HCT116 (cell line): ENCODE data around the gene ATP11B. TPM values are rescaled to one million over a fixed set of nuclear protein-coding genes. Genes with fewer than 3 reads are reported as not detected.

Experiments used
- ATAC-seq: fragments of 200-7000 bp; cut with Tn5 transposase; 2 replicates; pipeline ENCODE4 v1.9.1; 2020; ENCODE audit warnings: mild to moderate bottlenecking, moderate library complexity
- BruUV-seq: library from RNA; stranded (reverse); fragments of 400-500 nt; replicated peaks from 2 replicates; lab custom pipeline; 2021; lab: Mats Ljungman, UMichigan
- CTCF ChIA-PET: fragments of 300-600 bp; sonication (Branson Sonifier 250); formaldehyde crosslinking; loops from one replicate; lab custom pipeline; 2021; ENCODE audit warnings: antibody characterized with exemption; lab: Charles Lee
- POLR2A ChIA-PET: fragments of 300-600, 350-600 bp; sonication (Branson Sonifier 250); formaldehyde crosslinking; loops from one replicate; lab custom pipeline; 2021; ENCODE audit warnings: antibody characterized with exemption; lab: Charles Lee
- RAD21 ChIA-PET, 2 experiments: fragments of 300-600 bp; sonication (Branson Sonifier 250); formaldehyde crosslinking; loops; one replicate each; lab custom pipeline; 2023; ENCODE audit warnings: low total read pairs in 2 of 2; ENCODE audit not compliant: uncharacterized antibody in 2 of 2, unreplicated experiment in 2 of 2, low non-redundant PET in 1 of 2; lab: Charles Lee
- DNase-seq: peaks from one replicate; pipeline ENCODE4 v3.0.0-alpha.2; 2010; ENCODE audit warnings: low read depth, low spot score
- H2AFZ ChIP-seq: fragments of 200-600 bp; shearing (Covaris generic), sonication (generic); 2 replicates; pipeline ENCODE4 v1.6.1; 2017; ENCODE audit warnings: low read depth, mixed run types, mixed read lengths, antibody characterized with exemption, low read length; ENCODE audit not compliant: poor library complexity, severe bottlenecking
- H3K27ac ChIP-seq: 2 replicates; pipeline ENCODE4 v1.5.1; 2012; ENCODE audit warnings: low read depth, low read length
- H3K27me3 ChIP-seq: fragments of 200-600 bp; sonication (generic); 2 replicates; pipeline ENCODE4 v1.6.1; 2016; ENCODE audit warnings: mixed run types, low read length, mixed read lengths; ENCODE audit not compliant: insufficient read depth
- H3K36me3 ChIP-seq, 2 experiments: fragments of 200-500 bp in 1 of 2; fragments of 200-600 bp in 1 of 2; sonication (Bioruptor generic) in 1 of 2; sonication (generic) in 1 of 2; 2 replicates each; pipeline versions ENCODE4 v1.5.1 to v1.6.1; 2014 to 2016; ENCODE audit warnings: low read length in 2 of 2, inconsistent platforms in 1 of 2, mixed read lengths in 1 of 2, mixed run types in 1 of 2; ENCODE audit not compliant: insufficient read depth in 2 of 2, control insufficient read depth in 1 of 2
- H3K4me1 ChIP-seq, 2 experiments: fragments of 200-600 bp in 1 of 2; sonication (generic) in 1 of 2; 2 replicates each; pipeline versions ENCODE4 v1.5.1 to v1.6.1; 2012 to 2017; ENCODE audit warnings: low read length in 2 of 2, inconsistent platforms in 1 of 2, mild to moderate bottlenecking in 1 of 2, mixed read lengths in 1 of 2, mixed run types in 1 of 2, moderate library complexity in 1 of 2; ENCODE audit not compliant: insufficient read depth in 2 of 2, control insufficient read depth in 1 of 2
- H3K4me2 ChIP-seq: fragments of 200-600 bp; sonication (generic); 2 replicates; pipeline ENCODE4 v1.6.1; 2017; ENCODE audit warnings: mixed run types, low read length, mixed read lengths
- H3K4me3 ChIP-seq, 2 experiments: fragments of 200-600 bp in 1 of 2; sonication (generic) in 1 of 2; replicated peaks in 1 of 2; 2 replicates each; pipeline ENCODE4 v1.5.1; 2011 to 2016; ENCODE audit warnings: low read length in 2 of 2, control low read depth in 1 of 2, low read depth in 1 of 2, mild to moderate bottlenecking in 1 of 2, mixed read lengths in 1 of 2, mixed run types in 1 of 2
- H3K79me2 ChIP-seq: fragments of 200-600 bp; sonication (generic); 2 replicates; pipeline ENCODE4 v1.6.1; 2017; ENCODE audit warnings: mild to moderate bottlenecking, mixed run types, low read length, moderate library complexity, mixed read lengths; ENCODE audit not compliant: insufficient read depth
- H3K9ac ChIP-seq: fragments of 200-600 bp; sonication (generic); 2 replicates; pipeline ENCODE4 v1.6.1; 2016; ENCODE audit warnings: low read length, mixed read lengths
- H3K9me2 ChIP-seq: fragments of 200-600 bp; sonication (generic), shearing (Covaris generic); 2 replicates; pipeline ENCODE4 v1.6.1; 2017; ENCODE audit warnings: mixed run types, mild to moderate bottlenecking, moderate library complexity; ENCODE audit not compliant: insufficient read depth
- H3K9me3 ChIP-seq, 2 experiments: fragments of 200-500 bp in 1 of 2; fragments of 200-600 bp in 1 of 2; sonication (Bioruptor generic) in 1 of 2; sonication (generic) in 1 of 2; 2 replicates each; pipeline ENCODE4 v1.6.1; 2014 to 2017; ENCODE audit warnings: low read length in 2 of 2, mixed read lengths in 2 of 2, inconsistent platforms in 1 of 2, low read depth in 1 of 2, mild to moderate bottlenecking in 1 of 2, mixed run types in 1 of 2, moderate library complexity in 1 of 2; ENCODE audit not compliant: control insufficient read depth in 1 of 2, insufficient read depth in 1 of 2
- H4K20me1 ChIP-seq: fragments of 200-600 bp; sonication (generic), shearing (Covaris generic); 2 replicates; pipeline ENCODE4 v1.6.1; 2017; ENCODE audit warnings: mixed run types, mild to moderate bottlenecking, moderate library complexity; ENCODE audit not compliant: insufficient read depth
- CEBPB ChIP-seq: IDR thresholded peaks from 2 replicates; pipeline ENCODE4 v1.6.1; 2012; ENCODE audit warnings: low read depth
- EGR1 ChIP-seq: IDR thresholded peaks from 2 replicates; pipeline ENCODE4 v1.6.1; 2012; ENCODE audit warnings: low read depth
- ELF1 ChIP-seq: IDR thresholded peaks from 2 replicates; pipeline ENCODE4 v1.6.1; 2012; ENCODE audit warnings: low read depth, borderline replicate concordance
- EZH2 ChIP-seq: fragments of 200-600 bp; sonication (generic); IDR thresholded peaks from 2 replicates; pipeline ENCODE4 v1.6.1; 2017; ENCODE audit warnings: antibody characterized with exemption, mixed run types
- FOSL1 ChIP-seq: IDR thresholded peaks from 2 replicates; pipeline ENCODE4 v1.6.1; 2012; ENCODE audit warnings: low read depth
- JUND ChIP-seq: IDR thresholded peaks from 2 replicates; pipeline ENCODE4 v1.6.1; 2012
- POLR2A ChIP-seq: IDR thresholded peaks from 2 replicates; pipeline ENCODE4 v1.7.0; 2011; ENCODE audit warnings: borderline replicate concordance; ENCODE audit not compliant: insufficient read depth, insufficient read length; ENCODE audit errors: extremely low read depth
- POLR2AphosphoS5 ChIP-seq: IDR thresholded peaks from 2 replicates; pipeline ENCODE4 v1.6.1; 2011; ENCODE audit warnings: mild to moderate bottlenecking, low read depth, low read length, moderate library complexity
- RAD21 ChIP-seq: IDR thresholded peaks from 2 replicates; pipeline ENCODE4 v1.6.1; 2012; ENCODE audit warnings: low read depth, mild to moderate bottlenecking
- SP1 ChIP-seq: IDR thresholded peaks from 2 replicates; pipeline ENCODE4 v1.6.1; 2012; ENCODE audit warnings: low read depth
- TCF7L2 ChIP-seq: IDR thresholded peaks from 2 replicates; pipeline ENCODE4 v1.7.0; 2011; ENCODE audit warnings: borderline replicate concordance, inconsistent platforms; ENCODE audit not compliant: insufficient read depth, insufficient read length; ENCODE audit errors: extremely low read depth
- YY1 ChIP-seq: IDR thresholded peaks from 2 replicates; pipeline ENCODE4 v1.6.1; 2011; ENCODE audit warnings: low read length, low read depth, moderate library complexity, mild to moderate bottlenecking; ENCODE audit not compliant: insufficient replicate concordance; ENCODE audit errors: extremely low read depth
- ZNF274 ChIP-seq: fragments of 200-500 bp; sonication (Bioruptor generic); IDR thresholded peaks from 2 replicates; pipeline ENCODE4 v1.6.1; 2014; ENCODE audit warnings: mild to moderate bottlenecking, low read depth, low read length, inconsistent platforms
- intact Hi-C: fragments of 100-400 bp; cut with micrococcal nuclease; formaldehyde crosslinking; loops from 2 replicates; pipeline ENCODE4 v1.10.0; 2022
- total RNA-seq: library from RNA; stranded (reverse); gene quantifications from one replicate; pipeline ENCODE4 v1.2.1, GENCODE V29; 2021; ENCODE audit not compliant: unreplicated experiment
- TF ChIP-seq, protein P1 (sequence below): IDR thresholded peaks from 2 replicates; pipeline ENCODE4 v1.6.1; 2011; ENCODE audit warnings: mild to moderate bottlenecking, low read length, moderate library complexity; ENCODE audit not compliant: insufficient replicate concordance; ENCODE audit errors: extremely low read depth
- TF ChIP-seq, protein P2 (sequence below): IDR thresholded peaks from 2 replicates; pipeline ENCODE4 v1.6.1; 2012
- TF ChIP-seq, protein P3 (sequence below): IDR thresholded peaks from 2 replicates; pipeline ENCODE4 v1.6.1; 2012

Gene ATP11B
- total RNA-seq, 1 experiment from 2014 or later, result 53.0 TPM

DNA sequence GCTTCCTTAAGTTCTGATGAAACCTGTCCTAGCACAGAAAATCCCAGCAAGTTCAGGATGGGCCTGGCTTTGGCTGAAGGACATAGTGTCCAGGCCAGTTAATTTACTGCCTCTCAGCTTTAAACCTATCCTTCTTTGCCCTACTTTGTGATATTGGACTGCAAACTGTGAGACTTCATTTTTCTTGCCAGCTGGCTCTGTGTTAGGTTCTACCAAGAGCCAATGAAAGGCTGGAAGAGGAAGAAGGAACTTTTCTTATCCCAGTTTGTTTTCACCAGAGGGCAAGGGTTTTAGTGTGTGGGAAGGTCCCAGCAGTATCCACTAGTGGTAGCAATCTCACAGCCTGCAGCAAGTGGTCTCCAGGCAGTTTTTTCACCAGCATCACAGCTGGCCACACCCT lies 168.9 kb downstream of the ATP11B start (continued):
- TF ChIP-seq, protein P1, sequence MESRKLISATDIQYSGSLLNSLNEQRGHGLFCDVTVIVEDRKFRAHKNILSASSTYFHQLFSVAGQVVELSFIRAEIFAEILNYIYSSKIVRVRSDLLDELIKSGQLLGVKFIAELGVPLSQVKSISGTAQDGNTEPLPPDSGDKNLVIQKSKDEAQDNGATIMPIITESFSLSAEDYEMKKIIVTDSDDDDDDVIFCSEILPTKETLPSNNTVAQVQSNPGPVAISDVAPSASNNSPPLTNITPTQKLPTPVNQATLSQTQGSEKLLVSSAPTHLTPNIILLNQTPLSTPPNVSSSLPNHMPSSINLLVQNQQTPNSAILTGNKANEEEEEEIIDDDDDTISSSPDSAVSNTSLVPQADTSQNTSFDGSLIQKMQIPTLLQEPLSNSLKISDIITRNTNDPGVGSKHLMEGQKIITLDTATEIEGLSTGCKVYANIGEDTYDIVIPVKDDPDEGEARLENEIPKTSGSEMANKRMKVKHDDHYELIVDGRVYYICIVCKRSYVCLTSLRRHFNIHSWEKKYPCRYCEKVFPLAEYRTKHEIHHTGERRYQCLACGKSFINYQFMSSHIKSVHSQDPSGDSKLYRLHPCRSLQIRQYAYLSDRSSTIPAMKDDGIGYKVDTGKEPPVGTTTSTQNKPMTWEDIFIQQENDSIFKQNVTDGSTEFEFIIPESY, result no peak
- TF ChIP-seq, all 23 proteins: peak for 0

DNA sequence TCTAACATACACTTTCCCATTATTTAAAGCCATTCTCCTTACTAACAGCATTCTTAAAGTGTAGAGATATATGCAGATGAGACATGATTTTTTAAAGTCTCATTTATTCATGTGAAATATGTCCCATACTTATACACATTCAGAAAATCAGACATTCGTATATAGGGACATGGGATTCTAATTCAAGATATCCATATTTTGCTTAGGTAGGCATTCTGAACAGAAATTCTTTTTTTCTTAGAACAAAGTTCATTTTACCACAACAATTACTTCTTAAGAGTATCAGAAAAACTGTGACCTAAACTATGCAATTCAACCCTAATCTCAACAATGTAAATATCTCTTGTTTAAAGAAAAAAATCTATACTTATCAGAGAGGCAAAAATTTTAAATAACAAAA lies 170.9 kb downstream of the ATP11B start:
- ChIA-PET POLR2A (no interaction called here), RAD21 (no interaction called here), CTCF (no interaction called here)
- intact Hi-C loops, result no loop called here
- no peaks in the 10 kb centered on the region for H3K9me2 ChIP-seq
- H3K36me3 ChIP-seq, result 0 out of 4 replicates have a peak, but pooled peaks cover 0 to 2% of the 10 kb centered on the region in 2 experiments
- H3K4me2 ChIP-seq, result no peak overlapping the region
- no peak overlapping the region for H3K4me3 ChIP-seq
- no peaks in the 10 kb centered on the region for H3K27me3 ChIP-seq
- H3K9ac ChIP-seq, result no peak overlapping the region
- no peak for ATAC-seq
- no peaks in the 10 kb centered on the region for H4K20me1 ChIP-seq
- no peak for DNase-seq
- H3K79me2 ChIP-seq, result peaks cover 55% of the 10 kb centered on the region
- no peaks in the 10 kb centered on the region for H3K9me3 ChIP-seq
- no TSS peak for BruUV-seq
- H2AFZ ChIP-seq, result no peak overlapping the region
- TF ChIP-seq FOSL1 (no peak), EZH2 (no peak)
- TF ChIP-seq, protein P2, sequence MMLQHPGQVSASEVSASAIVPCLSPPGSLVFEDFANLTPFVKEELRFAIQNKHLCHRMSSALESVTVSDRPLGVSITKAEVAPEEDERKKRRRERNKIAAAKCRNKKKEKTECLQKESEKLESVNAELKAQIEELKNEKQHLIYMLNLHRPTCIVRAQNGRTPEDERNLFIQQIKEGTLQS, result no peak
- TF ChIP-seq, all 23 proteins: peak for 0
- Histone ChIP-seq H3K4me1 (peaks cover under 1 to 4% of the 10 kb centered on the region in 2 experiments; a peak in 2 of 4 replicates), H3K27ac (no peak overlapping the region)

DNA sequence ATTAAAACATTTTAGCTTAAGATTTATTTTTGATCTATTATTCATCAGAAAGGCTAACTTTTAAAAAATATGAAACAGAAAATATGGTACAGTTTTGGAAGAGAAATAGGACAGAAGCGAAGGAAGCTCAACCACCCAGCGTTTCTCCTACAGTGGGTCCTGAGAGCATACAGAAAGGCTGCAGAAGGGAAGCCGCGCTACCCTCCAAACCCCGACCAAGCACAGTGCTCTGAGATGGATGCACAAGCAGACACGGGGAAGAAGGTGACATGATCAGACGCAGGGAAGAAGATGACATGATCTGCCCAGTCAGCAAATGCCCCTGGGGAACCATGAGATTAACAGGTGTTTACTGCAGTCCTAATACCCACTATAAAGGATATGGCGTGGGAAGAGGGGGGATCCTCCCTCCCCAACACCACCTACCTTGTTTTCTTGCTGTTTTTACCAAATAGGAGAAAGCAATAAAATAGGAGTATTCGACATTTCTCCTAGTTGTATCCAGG lies 172.6 kb downstream of the ATP11B start:
- H3K9ac ChIP-seq, result no peak overlapping the region
- H3K4me1 ChIP-seq, result peaks cover 2 to 16% of the 10 kb centered on the region in 2 experiments; a peak in 2 of 4 replicates
- H4K20me1 ChIP-seq, result no peaks in the 10 kb centered on the region
- H3K36me3 ChIP-seq, result no peaks in the 10 kb centered on the region
- H3K9me2 ChIP-seq, result no peaks in the 10 kb centered on the region
- no peak overlapping the region for H3K4me3 ChIP-seq
- intact Hi-C loops, result no loop called here
- no TSS peak for BruUV-seq
- TF ChIP-seq ELF1 (no peak), TCF7L2 (no peak), RAD21 (no peak), SP1 (no peak), YY1 (no peak), POLR2A (no peak), ZNF274 (no peak), POLR2AphosphoS5 (no peak), JUND (no peak), EGR1 (no peak), CEBPB (no peak), FOSL1 (no peak)
- TF ChIP-seq, protein P3, sequence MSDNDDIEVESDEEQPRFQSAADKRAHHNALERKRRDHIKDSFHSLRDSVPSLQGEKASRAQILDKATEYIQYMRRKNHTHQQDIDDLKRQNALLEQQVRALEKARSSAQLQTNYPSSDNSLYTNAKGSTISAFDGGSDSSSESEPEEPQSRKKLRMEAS, result no peak
- TF ChIP-seq, protein P2, result no peak
- TF ChIP-seq, all 23 proteins: peak for 0
- Histone ChIP-seq H3K4me2 (no peak overlapping the region), H3K9me3 (no peaks in the 10 kb centered on the region), H2AFZ (no peak overlapping the region), H3K27me3 (no peaks in the 10 kb centered on the region), H3K27ac (no peak overlapping the region), H3K79me2 (peaks cover 71% of the 10 kb centered on the region)
- RAD21 ChIA-PET, result no interaction called here
- no peak for DNase-seq
- ATAC-seq, result no peak
- POLR2A ChIA-PET, result no interaction called here
- CTCF ChIA-PET, result no interaction called here
